Stimulated activated CD4-positive, alpha-beta T cell treated with anti-CD3 and anti-CD28 coated beads, Interleukin-1b, Interleukin-23, amount 100 ng/mL, for 1 hour (primary cell): ENCODE data around the gene PRR3.

Source experiments
- DNase-seq, 2 donors: peaks; one replicate each; pipeline ENCODE4 v3.0.0-alpha.2; 2020; ENCODE audit warnings: low read depth in 2 of 2

Gene PRR3

GRCh38 chr6:30537931-30538330, 19.2 kb upstream of the PRR3 start:
- no peak for DNase-seq

DNA sequence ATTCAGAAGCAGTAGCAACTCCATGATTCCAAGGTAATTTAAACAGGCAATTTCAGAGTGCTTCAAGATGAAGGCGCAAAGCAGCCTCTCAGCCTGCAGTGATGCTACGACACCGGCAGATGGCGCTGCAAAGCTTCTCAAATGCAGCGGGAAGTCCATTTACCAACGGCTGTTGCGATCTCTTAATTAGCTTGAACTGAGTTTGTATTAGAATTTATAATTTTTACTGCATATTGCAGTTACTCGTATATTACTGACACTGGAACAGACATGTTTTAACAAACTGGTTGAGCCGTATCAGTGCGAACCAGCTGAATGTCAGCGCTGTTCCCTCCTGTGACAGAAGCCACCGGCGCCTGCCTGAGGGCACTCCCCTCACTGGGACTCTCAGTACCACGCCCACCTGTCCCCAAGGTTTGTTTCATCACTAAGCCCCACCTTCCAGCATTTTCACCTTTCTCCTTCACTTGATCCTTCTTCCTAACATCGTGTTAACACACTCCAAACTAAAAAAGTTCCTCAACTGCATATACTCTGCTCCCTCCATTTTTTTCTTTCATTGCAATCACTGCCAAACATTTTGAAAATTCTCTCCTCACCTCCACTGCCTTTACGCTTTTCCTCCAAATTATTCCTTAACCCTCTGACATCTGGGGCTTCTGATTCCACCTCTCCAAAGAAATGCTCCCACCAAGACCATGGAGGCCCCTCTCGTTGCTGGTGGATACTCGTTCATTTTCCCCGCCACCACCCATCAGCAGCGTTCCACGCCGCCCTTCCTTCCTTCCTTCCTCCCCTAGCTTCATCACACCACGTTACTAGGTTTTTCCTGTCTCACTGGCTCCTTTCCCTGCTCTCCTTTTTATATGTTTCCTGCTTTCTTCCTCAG, 15.3 kb upstream of the PRR3 start:
- peak; percentile 53 to 62 for DNase-seq

DNA sequence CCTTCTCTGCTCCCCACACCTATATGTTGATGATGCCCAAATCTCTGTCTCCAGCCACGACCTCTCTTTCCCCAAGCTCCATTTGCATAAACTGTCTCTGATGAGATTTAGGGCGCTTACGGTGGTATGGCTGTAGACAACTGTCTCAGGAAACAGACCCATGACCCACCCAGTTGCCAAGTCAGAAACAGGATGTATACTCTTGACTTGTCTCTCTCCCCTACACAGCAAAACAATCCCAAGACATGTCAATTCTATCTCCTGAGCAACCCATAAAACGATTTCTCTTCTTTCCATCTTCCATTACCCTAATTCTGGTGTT, 14.7 kb upstream of the PRR3 start:
- no peak for DNase-seq

GRCh38 chr6:30542915-30543314, 14.2 kb upstream of the PRR3 start:
- no peak for DNase-seq

DNA sequence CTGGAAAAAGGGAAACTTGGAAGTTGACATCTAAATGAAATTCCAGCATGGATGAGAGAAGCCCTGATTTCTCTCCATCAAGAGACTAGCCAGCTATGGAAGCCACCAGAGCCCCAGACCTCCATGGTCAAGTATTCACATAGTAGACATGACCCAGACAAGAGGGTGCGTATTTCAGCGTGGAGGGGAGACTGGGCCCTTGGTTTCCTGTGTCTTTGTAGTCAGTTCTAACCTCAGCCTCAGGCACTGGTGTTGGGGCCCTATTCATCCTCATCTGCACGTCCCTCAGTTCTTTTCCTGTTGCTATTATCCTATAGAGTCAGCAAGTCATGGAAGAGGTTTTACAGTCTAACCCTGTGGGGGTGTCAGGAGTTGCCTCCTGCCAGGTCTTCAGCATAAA, 13.3 kb upstream of the PRR3 start:
- no peak for DNase-seq

GRCh38 chr6:30544666-30545272, 12.3 kb upstream of the PRR3 start:
- no peak for DNase-seq

GRCh38 chr6:30547454-30547853, 9.6 kb upstream of the PRR3 start:
- DNase-seq = no peak

GRCh38 chr6:30548375-30548774, 8.7 kb upstream of the PRR3 start:
- no peak for DNase-seq

- DNase-seq = no peak
These were observed 2.7 kb upstream of the PRR3 start for GRCh38 chr6:30554404-30554803.

GRCh38 chr6:30554962-30555815, 1.9 kb upstream of the PRR3 start:
- DNase-seq = no peak

DNA sequence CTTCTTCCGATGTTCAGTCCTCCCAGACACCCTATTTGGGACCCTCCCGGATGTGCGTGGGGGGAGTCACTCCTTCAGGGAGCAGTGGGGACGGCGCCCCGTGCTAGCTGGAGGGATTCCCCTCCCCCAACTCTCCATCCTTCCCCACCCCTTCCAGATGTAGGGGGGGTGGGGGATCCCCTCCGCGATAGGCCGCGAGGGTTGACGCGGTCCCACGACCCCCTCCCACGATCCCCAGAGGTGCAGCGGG, 1.4 kb upstream of the PRR3 start:
- no peak for DNase-seq

- DNase-seq = peak; percentile 99
These were observed 809 bp upstream of the PRR3 start, which contains the start of gene GNL1 for GRCh38 chr6:30556066-30556905. Gene GNL1 (minus strand): TSS chr6:30556489. CDS start chr6:30556203, 286 bp downstream.

DNA sequence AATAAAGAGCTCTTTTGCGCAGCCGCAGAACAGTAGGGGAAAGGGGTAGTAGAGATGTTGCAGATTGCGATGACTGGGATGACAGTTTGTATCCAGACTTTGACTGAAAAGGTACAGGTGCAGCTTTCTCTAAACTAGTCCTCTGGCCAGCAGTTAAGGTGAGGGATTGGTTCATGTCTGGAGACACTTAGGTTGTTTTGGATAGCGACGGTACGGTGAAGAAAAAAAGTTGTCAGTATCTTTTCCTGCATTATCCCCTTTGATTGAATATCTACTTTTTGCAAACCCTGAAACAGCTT, 537 bp downstream of the PRR3 start:
- no peak for DNase-seq

- no peak for DNase-seq
These were observed 3.8 kb downstream of the PRR3 start for GRCh38 chr6:30560930-30561329.

DNA sequence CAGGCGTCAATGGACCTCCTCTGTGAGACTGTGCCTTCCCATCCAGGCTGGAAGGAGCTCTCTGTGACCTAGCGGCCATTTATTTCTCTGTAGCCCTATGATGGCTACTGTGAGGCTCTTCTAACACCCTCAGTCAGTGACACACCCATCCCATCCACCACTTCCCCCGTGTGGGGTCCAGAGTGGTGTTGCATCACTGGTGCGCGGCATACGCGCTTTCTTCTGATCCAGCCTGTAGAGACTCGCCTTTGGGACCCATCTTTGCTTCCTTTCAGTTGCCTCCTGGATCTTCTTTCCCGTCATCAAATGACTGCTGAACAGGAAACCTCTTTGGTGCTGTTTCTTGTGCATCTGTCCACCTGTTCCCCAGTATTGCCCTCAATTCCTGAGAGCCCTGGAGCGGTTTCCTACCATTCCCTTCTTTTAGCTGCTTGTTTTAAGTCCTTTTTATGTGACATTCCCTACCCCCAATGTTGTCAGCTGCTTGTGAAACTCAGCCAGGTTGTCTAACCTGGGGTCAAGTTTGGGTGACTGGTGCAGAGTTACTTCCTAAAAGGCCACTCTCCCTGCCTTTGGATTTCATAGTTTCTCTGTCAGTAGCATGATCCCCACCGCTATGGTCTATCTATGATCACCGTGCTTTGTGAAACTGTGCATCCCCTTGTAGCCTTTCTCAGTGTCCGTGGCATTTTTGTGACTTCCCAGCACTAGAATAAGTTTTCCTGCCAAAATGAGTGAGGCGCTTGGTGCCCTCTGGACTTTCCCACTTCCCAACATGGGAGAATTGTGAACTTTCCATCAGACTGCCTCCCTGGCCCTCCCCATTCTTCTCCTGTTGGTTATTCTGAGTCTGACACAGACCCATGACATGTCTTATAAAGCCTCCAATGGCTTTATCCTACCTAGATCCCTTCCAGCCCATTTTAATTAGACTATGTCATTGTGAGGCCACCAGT, 5.7 kb downstream of the PRR3 start:
- DNase-seq = no peak

GRCh38 chr6:30564114-30564513, 7.0 kb downstream of the PRR3 start:
- DNase-seq = no peak

DNA sequence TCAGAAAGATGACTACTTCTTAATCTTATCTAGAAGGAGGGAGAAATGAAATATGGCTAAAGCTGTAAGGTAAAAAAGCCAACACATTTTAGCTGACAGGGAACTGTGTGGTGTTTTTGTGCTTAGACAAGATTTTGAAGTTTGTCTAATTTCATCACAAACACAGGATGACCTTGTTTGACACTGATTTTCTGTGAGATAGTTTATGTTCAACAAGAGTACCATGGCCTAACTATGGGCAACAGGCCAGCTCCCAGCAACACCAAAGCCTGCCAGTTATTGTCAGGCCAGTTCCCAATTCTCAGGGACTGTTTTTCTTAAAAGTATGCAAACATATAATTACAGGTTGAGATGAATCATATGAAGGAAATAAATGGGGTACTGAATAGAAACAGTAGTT, 8.7 kb downstream of the PRR3 start:
- no peak for DNase-seq

DNA sequence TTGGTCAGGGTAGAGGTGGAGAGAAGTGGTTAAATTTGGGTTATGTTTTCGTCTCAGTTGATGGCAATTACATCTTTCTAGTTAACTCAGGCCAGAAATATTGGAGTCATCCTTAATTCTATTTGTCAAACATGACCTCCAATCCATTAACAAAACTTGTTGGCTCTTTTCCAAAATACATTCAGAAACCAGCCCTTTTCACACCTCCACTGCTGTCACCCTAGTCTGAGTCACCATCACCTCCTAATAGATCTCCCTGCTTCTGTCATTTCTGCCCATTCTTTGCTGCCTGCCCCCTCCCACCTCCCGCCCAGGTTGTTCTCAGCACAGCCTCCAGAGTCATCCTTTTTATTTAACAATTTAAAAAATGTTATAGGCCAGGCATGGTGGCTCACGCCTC, 11.2 kb downstream of the PRR3 start:
- DNase-seq = peak in 1 of 2 donors; percentile 21

DNA sequence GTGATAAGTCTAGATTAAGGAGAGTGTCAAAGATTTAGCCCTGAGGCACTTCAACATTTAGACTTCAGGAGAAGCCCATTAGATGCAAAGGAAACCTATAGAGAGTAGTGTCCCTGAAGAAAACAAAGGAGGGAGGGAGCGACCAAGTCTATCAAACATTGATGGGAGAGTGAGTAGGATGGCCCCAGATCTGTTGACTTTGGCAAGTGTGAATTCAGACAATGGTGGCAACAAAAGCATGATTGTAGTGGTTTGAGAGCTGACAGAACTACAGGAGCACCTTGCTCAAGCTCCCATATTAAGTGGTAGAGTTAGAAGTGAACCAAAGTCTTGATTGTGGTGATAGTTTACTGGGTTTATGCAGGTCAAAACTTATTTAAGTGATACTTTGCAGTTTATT, 13.2 kb downstream of the PRR3 start:
- DNase-seq = no peak

DNA sequence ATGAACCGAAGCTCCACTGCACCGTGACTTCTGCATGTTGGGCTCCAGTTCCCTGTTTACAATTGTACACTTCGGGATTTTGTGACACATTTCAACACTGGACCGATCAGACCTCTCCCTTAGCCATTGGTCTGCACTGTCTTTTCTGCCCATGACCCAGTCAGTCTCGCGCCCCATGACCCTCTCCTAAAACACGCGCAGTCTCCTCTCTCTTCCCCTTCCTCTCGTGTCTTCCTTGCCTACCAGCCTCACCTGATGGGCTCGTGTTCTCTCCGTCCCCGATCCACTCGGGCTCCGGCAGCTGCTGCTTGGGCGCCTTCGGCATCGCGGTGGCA, 13.6 kb downstream of the PRR3 start:
- DNase-seq = peak in 1 of 2 donors; percentile 15
